ENCODE data around the gene GAPDHS. TPM values are rescaled to one million over a fixed set of nuclear protein-coding genes. Genes with fewer than 3 reads are reported as not detected.

Gene GAPDHS
- total RNA-seq, 4 donors from 2014 or later: not detected

- no peaks in the 10 kb centered on the region for H3K4me1 ChIP-seq
- DNase-seq: no peak
- H3K9me3 ChIP-seq: no peaks in the 10 kb centered on the region
- H3K36me3 ChIP-seq: no peaks in the 10 kb centered on the region
- no peak overlapping the region for H3K27ac ChIP-seq
- no peak for ATAC-seq
- no peak overlapping the region for H3K4me3 ChIP-seq
- intact Hi-C loops (cut with DNase I; ENCODE audit: low total_unique reads) (no loop called here), in situ Hi-C loops (cut with MboI; ENCODE audit: low sequenced_read_pairs in 4 of 4) (no loop called here)
- TF ChIP-seq CTCF (IDR thresholded peaks at IDR 0.05 in 4 of 5, conservative IDR thresholded peaks at IDR 0.05 in 1 of 5) (no peak), POLR2A (IDR thresholded peaks at IDR 0.05) (no peak)
- peaks cover 3 to 7% (median 7%) of the 10 kb centered on the region in 3 donors for H3K27me3 ChIP-seq
Measured at GRCh38 chr19:35565016-35565856, 32.0 kb downstream of the GAPDHS start.

GRCh38 chr19:35566738-35567137 lies 33.5 kb downstream of the GAPDHS start:
- Histone ChIP-seq H3K9me3 (no peaks in the 10 kb centered on the region), H3K27me3 (peaks cover 0 to 7% (median 6%) of the 10 kb centered on the region in 3 donors), H3K36me3 (no peaks in the 10 kb centered on the region), H3K4me3 (no peak overlapping the region), H3K27ac (no peak overlapping the region), H3K4me1 (no peaks in the 10 kb centered on the region)
- intact Hi-C loops (cut with DNase I; ENCODE audit: low total_unique reads) (no loop called here), in situ Hi-C loops (cut with MboI; ENCODE audit: low sequenced_read_pairs in 4 of 4) (no loop called here)
- ATAC-seq (no peak), DNase-seq (no peak)
- TF ChIP-seq CTCF (IDR thresholded peaks at IDR 0.05 in 4 of 5, conservative IDR thresholded peaks at IDR 0.05 in 1 of 5) (no peak), POLR2A (IDR thresholded peaks at IDR 0.05) (no peak)

- H3K4me1 ChIP-seq: no peaks in the 10 kb centered on the region
- no peaks in the 10 kb centered on the region for H3K36me3 ChIP-seq
- TF ChIP-seq CTCF (IDR thresholded peaks at IDR 0.05 in 4 of 5, conservative IDR thresholded peaks at IDR 0.05 in 1 of 5): no peak
- no peak for TF ChIP-seq POLR2A (IDR thresholded peaks at IDR 0.05)
- in situ Hi-C loops (cut with MboI; ENCODE audit: low sequenced_read_pairs in 4 of 4) (no loop called here), intact Hi-C loops (cut with DNase I; ENCODE audit: low total_unique reads) (no loop called here)
- no peak overlapping the region for H3K4me3 ChIP-seq
- no peak for DNase-seq
- ATAC-seq: no peak
- H3K27me3 ChIP-seq: peaks cover 0 to 6% (median 0%) of the 10 kb centered on the region in 3 donors
- no peak overlapping the region for H3K27ac ChIP-seq
- no peaks in the 10 kb centered on the region for H3K9me3 ChIP-seq
Measured at GRCh38 chr19:35569281-35569781, 36.1 kb downstream of the GAPDHS start.

GRCh38 chr19:35571406-35571965 lies 38.2 kb downstream of the GAPDHS start:
- ATAC-seq: no peak
- Histone ChIP-seq H3K9me3 (peaks cover 0 to 6% (median 0%) of the 10 kb centered on the region in 3 donors), H3K27ac (no peak overlapping the region), H3K36me3 (no peaks in the 10 kb centered on the region), H3K4me1 (no peaks in the 10 kb centered on the region), H3K27me3 (peaks cover 0 to 3% (median 3%) of the 10 kb centered on the region in 3 donors), H3K4me3 (no peak overlapping the region)
- in situ Hi-C loops (cut with MboI; ENCODE audit: low sequenced_read_pairs in 4 of 4) (no loop called here), intact Hi-C loops (cut with DNase I; ENCODE audit: low total_unique reads) (no loop called here)
- no peak for TF ChIP-seq CTCF (IDR thresholded peaks at IDR 0.05 in 4 of 5, conservative IDR thresholded peaks at IDR 0.05 in 1 of 5)
- no peak for TF ChIP-seq POLR2A (IDR thresholded peaks at IDR 0.05)
- no peak for DNase-seq
